Tibial nerve (tissue), 4 donors: ENCODE results near the gene EML5.

Source experiments
- CTCF ChIP-seq, 5 experiments: fragments of 200-600 bp in 3 of 5; fragments of 450-650 bp in 2 of 5; sonication (generic) in 3 of 5; IDR thresholded peaks; one replicate each; pipeline ENCODE4 v1.5.1; 2016 to 2019; ENCODE audit warnings: antibody characterized with exemption in 5 of 5, mild to moderate bottlenecking in 3 of 5, moderate library complexity in 2 of 5
- EP300 ChIP-seq, 2 donors: sonication (generic); formaldehyde crosslinking; IDR thresholded peaks; one replicate each; pipeline ENCODE4 v1.6.1; 2017; ENCODE audit warnings: antibody characterized with exemption in 2 of 2, mild to moderate bottlenecking in 1 of 2
- POLR2A ChIP-seq, 2 donors: fragments of 450-650 bp; IDR thresholded peaks; one replicate each; pipeline ENCODE4 v1.6.1; 2017; ENCODE audit warnings: antibody characterized with exemption in 2 of 2, mild to moderate bottlenecking in 2 of 2, moderate library complexity in 2 of 2

GRCh38 chr14:88834883-88835431, 42.2 kb upstream of the EML5 start:
- TF ChIP-seq CTCF (IDR thresholded peaks at IDR 0.05) (no peak), POLR2A (IDR thresholded peaks at IDR 0.05) (no peak), EP300 (IDR thresholded peaks at IDR 0.05) (no peak)
